Fibroblast of pulmonary artery (primary cell): ENCODE data around the gene MYO5B.

Experiments
- DNase-seq: peaks from one replicate; pipeline ENCODE4 v3.0.0-alpha.2; 2010; ENCODE audit warnings: low read depth
- H3K4me3 ChIP-seq: replicated peaks from 2 replicates; pipeline ENCODE4 v1.5.1; 2011; ENCODE audit warnings: low read depth, mild to moderate bottlenecking, control low read depth, low read length, moderate library complexity
- CTCF ChIP-seq: IDR thresholded peaks from 2 replicates; pipeline ENCODE4 v1.5.1; 2011; ENCODE audit warnings: mild to moderate bottlenecking, control low read depth, low read length, inconsistent platforms; ENCODE audit errors: missing control alignments

The MYO5B gene

DNA sequence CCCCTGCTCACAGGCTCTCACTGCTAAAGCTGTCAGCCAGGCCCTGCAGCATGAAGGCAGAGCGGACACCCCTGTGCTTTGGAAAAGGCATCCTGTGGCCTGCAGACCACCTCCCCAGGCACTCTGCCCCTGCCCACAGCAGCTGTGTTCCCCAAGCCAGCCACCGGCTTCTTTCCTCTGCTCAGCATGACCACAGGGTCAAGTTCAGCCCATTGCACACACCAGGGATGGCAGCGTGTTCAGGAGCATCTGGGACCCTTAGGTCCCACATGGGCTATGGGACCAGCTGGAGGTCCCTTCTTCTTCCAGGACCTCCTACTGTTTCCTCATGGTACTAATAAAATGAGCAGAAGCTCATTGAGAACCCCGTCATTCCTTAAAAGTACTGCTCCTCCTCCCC, 263.2 kb downstream of the MYO5B start:
- no peak overlapping the region for H3K4me3 ChIP-seq
- no peak for TF ChIP-seq CTCF
- no peak for DNase-seq

GRCh38 chr18:49931179-49931578, 263.8 kb downstream of the MYO5B start:
- DNase-seq, result no peak
- H3K4me3 ChIP-seq, result no peak overlapping the region
- no peak for TF ChIP-seq CTCF

DNA sequence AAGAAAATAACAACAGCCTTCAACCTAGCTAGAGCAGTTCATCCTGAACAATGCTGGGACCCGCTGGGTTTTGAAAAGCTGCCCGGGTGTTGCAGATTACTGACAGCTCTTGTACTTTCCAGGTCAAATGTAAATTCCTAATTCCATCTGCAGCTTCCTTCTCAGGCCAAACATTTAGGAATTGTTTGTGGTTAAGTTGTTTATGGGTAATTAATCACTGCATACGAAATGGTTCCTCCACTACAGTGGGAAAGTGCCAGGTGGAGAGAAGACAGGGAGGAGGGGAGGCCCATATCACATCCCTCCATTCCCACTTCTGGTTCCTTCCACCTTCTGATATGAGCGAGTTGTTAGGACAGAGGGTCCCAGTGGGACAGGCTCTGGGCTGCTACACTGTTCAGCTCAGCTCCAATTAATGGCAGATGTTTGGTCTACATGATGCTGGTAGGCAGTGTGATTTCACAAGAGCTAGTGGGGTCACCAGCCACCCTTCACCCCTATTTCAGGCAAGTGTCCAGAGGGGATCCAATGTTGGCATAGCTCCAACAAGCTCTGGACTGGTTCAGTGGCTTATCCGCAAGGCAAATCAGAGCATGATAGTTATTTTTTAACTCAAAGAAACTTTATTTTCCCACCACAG, 268.7 kb downstream of the MYO5B start:
- no peak for TF ChIP-seq CTCF
- DNase-seq, result no peak
- no peak overlapping the region for H3K4me3 ChIP-seq

- no peak for TF ChIP-seq CTCF
- H3K4me3 ChIP-seq, result no peak overlapping the region
- DNase-seq, result no peak
Observed at GRCh38 chr18:49924293-49924983, 270.5 kb downstream of the MYO5B start.

- H3K4me3 ChIP-seq, result no peak overlapping the region
- no peak for TF ChIP-seq CTCF
- DNase-seq, result no peak
Observed at GRCh38 chr18:49922228-49922627, 272.7 kb downstream of the MYO5B start.

DNA sequence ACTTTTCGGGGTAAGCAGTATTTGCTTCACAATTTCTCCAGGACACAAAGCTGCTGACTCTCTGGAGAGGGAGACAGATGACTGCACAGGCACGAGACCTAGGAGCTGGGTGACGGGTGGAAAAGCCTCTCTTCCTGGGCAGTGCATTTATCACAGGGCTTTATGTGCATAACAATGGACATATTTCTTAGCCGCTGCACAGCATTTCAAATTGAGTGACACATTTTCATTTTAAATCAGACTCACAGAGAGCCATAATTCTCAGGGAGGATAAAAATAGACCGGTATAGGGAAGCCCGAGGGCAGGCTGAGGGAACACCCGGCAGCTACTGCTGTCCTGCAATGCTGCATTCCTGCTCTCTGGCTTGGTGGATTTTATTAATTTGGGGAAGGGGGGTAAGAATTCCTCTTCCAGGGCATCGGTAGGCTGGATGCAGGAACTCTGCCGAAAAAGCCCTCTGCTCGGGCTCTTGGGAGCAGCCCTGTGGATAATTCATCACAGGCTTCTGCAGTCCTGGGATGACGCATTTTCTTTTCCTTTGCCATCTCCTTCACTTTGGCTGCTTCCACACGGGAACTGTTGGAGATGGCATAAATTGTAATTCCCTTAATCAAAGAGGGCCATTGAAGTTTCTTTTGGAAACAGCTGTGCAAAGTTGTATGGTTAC, 273.5 kb downstream of the MYO5B start:
- TF ChIP-seq CTCF, result no peak
- H3K4me3 ChIP-seq, result no peak overlapping the region
- DNase-seq, result no peak
